Fibroblast of gingiva (primary cell): Measurements from ENCODE around the gene OTUB2.
A peak's percentile ranks its signal among the peaks of the same experiment; 100 is the strongest.

ENCODE experiments used
- DNase-seq: peaks from one replicate; pipeline ENCODE4 v3.0.0-alpha.2; 2011; ENCODE audit warnings: low read depth

The OTUB2 gene

GRCh38 chr14:94026173-94026888 lies at the start of gene OTUB2:
OTUB2 (plus strand) TSS chr14:94026340; CDS start chr14:94026538, 198 bp downstream.
- DNase-seq, result peak; percentile 99

- no peak for DNase-seq
Observed at GRCh38 chr14:93976477-93977057, 49.6 kb upstream of the OTUB2 start, which contains the start of gene ASB2. ASB2 (minus strand) TSS chr14:93976570; CDS start chr14:93964539, 12,031 bp downstream.

- DNase-seq, result no peak
Observed at GRCh38 chr14:93977171-93977570, 49.0 kb upstream of the OTUB2 start.

GRCh38 chr14:93977790-93978581 lies 48.2 kb upstream of the OTUB2 start:
- DNase-seq, result no peak

GRCh38 chr14:93978735-93979134 lies 47.4 kb upstream of the OTUB2 start:
- DNase-seq, result no peak

- peak; percentile 57 for DNase-seq
Observed at GRCh38 chr14:93980456-93981201, 45.5 kb upstream of the OTUB2 start.

GRCh38 chr14:93981316-93982229 lies 44.6 kb upstream of the OTUB2 start:
- DNase-seq, result no peak

GRCh38 chr14:93982230-93983007 lies 43.7 kb upstream of the OTUB2 start:
- no peak for DNase-seq

GRCh38 chr14:93984070-93984469 lies 42.1 kb upstream of the OTUB2 start:
- DNase-seq, result no peak

GRCh38 chr14:93984987-93985410 lies 41.1 kb upstream of the OTUB2 start:
- peak; percentile 45 for DNase-seq

- peak; percentile 34 for DNase-seq
Observed at GRCh38 chr14:93986955-93987354, 39.2 kb upstream of the OTUB2 start.

- DNase-seq, result no peak
Observed at GRCh38 chr14:93987376-93987775, 38.8 kb upstream of the OTUB2 start.

- DNase-seq, result no peak
Observed at GRCh38 chr14:93987815-93988476, 38.2 kb upstream of the OTUB2 start.

- no peak for DNase-seq
Observed at GRCh38 chr14:93989939-93990338, 36.2 kb upstream of the OTUB2 start.

GRCh38 chr14:93991212-93991611 lies 34.9 kb upstream of the OTUB2 start:
- no peak for DNase-seq

GRCh38 chr14:93991649-93992048 lies 34.5 kb upstream of the OTUB2 start:
- DNase-seq, result no peak

GRCh38 chr14:93993382-93993781 lies 32.8 kb upstream of the OTUB2 start:
- no peak for DNase-seq

GRCh38 chr14:93994919-93995682 lies 31.0 kb upstream of the OTUB2 start:
- DNase-seq, result peak; percentile 37

GRCh38 chr14:93996130-93996695 lies 29.9 kb upstream of the OTUB2 start:
- no peak for DNase-seq
